GM19467 (cell line): Measurements from ENCODE around the gene GLT6D1.
"Not testable (repeated sequence)": the region's sequence is repeated elsewhere in the genome, so short reads cannot be mapped to it uniquely, and the experiment has no call there.

ENCODE experiments used
- ATAC-seq: cut with Tn5 transposase; IDR thresholded peaks from one replicate; pipeline ENCODE4 v1.9.1; 2021; ENCODE audit warnings: mild to moderate bottlenecking, moderate library complexity; ENCODE audit not compliant: unreplicated experiment

Gene GLT6D1

DNA sequence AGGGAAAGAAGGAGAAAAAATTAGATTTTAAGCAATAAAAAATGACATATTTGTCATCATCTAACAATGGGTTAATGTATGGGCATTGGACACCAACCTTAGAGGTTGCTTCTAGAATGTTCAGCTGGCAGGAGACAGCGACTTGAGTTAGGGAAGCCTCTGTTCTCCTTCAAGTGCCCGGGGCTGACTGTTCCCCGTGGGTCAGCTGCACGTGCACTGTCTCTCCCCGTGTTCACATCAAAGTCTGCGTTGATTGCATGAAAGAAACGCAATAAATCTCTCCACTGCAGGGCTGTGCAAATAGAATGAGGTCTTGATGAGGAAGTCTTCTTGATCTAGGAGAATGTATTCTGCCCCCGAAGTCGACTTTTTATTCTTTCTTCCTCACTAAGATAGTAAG lies at the start of gene GLT6D1:
TSS of gene GLT6D1 (minus strand) at position 345 of the 400 bp plus-strand sequence. CDS start 353 bp downstream, outside the sequence.
- ATAC-seq, result no peak

- no peak for ATAC-seq
Observed at GRCh38 chr9:135689011-135689410, 49.7 kb upstream of the GLT6D1 start.

GRCh38 chr9:135687216-135687615 lies 47.9 kb upstream of the GLT6D1 start:
- ATAC-seq, result no peak

DNA sequence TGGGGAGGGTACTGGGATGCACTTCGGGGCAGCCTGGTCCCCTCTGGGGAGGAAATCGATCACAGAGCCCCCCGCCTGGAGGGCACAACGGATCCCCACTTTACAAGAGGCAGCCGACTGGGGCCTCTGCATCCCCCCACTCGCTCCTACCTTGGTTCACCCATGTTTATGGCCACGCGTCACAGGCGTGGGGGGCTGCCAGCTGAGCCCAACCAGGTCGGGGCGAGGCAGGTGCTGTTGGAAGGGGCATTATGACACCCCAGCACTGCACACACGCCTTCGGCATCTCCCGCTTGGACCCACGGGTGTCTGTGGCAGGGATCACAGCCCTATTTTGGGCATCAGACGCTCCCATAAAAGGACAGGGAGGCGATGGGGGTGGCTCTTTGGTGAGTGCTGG lies 45.4 kb upstream of the GLT6D1 start:
- ATAC-seq, result no peak

DNA sequence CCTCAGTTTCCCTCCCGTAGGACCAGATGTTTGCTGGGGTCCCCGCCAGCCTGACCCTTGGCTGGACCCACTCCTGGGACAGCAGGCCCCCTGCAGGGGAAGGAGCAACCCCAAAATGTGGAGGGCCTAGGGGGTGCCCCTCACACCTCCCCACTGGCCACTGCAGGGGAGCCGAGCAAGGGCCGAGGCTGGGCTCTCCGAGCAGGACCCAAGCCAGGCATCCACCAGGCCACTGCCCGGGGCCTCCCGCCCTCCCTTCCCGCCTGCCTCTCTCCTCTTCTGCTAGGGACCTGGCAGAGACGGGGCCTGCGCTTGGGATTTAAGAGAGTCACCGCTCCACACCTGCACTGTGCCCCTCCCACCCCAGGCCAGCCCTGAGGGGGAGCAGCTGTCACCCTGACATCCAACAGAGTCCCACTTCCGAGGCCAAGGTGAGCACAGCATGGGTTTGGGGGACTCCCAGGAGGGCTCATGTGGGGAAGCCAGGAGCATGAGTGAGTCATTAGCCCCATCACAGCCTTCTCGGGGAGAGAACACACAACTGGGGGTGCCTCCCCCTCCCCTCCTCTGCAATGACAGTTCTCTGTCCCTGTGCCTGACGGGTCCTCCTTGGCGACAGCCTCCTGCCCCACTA lies 44.2 kb upstream of the GLT6D1 start:
- no peak for ATAC-seq

- no peak for ATAC-seq
Observed at GRCh38 chr9:135681161-135681560, 41.8 kb upstream of the GLT6D1 start.

DNA sequence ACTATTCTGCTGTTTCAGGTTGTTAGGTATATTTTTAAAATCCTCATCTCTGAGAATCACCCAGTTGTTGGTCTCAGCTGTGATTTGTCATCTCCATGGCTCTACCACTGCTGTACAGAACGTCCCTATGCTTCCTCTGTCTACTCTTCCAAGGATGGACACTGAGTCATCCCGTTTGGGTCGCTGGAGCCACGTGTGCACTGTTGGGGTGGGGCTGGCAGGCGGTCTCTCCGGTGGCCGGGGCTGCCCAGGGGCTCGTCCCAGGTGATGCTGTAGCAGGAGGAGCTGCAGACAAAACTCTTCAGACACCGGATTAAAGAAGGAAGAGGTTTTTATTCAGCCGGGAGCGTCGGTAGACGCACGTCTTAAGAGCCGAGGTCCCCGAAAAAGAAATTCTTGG lies 40.7 kb upstream of the GLT6D1 start:
- ATAC-seq, result no peak

GRCh38 chr9:135678236-135679017 lies 39.1 kb upstream of the GLT6D1 start:
- no peak for ATAC-seq

DNA sequence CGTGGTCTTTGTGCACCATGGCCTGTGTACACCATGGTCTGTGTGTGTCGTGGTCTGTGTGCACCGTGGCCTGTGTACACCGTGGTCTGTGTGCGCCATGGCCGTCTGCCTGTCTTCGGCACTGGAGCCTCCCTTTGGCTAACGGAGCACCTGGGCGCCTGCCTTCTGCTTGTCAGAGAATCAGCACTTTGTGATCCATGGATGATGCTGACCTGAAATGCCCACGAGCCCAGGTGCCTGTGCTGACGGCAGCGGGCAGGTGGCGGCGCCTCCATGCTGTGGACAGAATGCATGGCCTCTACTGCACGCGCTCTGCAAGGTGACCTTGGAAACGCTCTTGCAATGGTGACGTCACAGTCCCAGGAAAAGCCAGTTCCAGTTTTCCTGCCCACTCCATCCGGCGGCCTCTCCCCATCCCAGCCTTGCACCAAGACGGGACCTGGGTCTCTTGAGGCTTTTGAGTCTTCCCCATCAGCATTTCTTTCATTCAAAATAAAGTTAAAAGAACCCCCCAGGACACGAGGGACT lies 38.4 kb upstream of the GLT6D1 start:
- no peak for ATAC-seq

DNA sequence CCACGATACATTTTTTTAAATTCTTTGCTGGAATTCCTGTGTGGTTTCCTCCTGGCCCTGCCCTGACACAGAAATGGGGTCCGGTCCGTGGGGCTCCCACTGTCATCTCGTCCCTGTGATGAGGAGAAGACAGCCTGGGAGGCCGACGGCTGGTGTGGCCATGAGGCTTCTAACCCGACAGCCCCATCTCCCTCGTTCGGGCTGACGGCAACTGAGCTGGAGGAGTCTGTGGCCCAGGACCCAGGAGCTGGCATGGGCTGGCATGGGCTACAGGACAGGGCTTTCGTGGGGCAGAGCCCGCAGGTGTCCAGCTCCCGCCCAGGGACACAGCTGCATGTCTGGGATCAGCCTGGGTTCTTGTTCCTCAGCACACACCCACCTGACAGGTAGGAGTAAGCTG lies 37.6 kb upstream of the GLT6D1 start:
- no peak for ATAC-seq

GRCh38 chr9:135674977-135675376 lies 35.6 kb upstream of the GLT6D1 start:
- no peak for ATAC-seq

- ATAC-seq, result no peak
Observed at GRCh38 chr9:135673941-135674340, 34.6 kb upstream of the GLT6D1 start.

DNA sequence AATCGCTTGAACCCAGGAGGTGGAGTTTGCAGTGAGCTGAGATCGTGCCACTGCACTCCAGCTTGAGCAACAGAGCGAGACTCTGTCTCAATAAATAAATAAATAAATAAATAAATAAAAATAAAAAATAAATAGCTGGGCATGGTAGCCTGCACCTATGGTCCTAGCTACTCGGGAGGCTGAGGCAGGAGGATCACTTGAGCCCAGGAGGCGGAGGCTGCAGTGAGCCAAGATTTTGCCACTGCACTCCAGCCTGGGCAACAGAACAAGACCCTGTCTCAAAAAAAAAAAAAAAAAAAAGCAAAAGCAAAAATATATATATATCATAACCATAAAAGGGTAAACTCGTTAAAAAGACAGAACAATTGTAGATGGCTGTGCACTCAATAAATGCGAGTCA lies 33.4 kb upstream of the GLT6D1 start:
- not testable (repeated sequence) for ATAC-seq

DNA sequence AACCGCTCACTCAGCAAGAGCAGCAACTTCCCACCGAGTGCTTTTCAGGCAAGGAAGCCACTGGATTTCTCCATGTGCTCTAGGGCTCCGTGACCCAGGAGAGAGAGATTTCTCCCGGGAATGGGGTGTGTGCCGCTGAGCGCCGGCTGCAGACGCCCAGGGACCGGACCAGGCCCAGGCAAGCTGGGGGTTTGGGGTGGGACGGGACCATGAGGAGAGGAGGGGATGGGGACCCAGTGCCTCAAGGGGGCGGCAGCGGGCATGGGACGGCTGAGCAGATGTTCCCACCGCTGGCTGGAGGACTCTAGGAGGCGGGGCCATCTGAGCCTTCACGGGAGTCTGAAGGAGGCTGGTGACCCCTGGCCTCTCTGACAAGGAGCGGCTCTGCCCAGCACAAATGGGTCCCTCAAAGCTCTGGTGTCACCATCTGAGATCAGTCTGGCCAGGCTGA lies 32.3 kb upstream of the GLT6D1 start:
- no peak for ATAC-seq

GRCh38 chr9:135670721-135671590 lies 31.6 kb upstream of the GLT6D1 start:
- ATAC-seq, result no peak

- ATAC-seq, result no peak
Observed at GRCh38 chr9:135669616-135670285, 30.4 kb upstream of the GLT6D1 start.

DNA sequence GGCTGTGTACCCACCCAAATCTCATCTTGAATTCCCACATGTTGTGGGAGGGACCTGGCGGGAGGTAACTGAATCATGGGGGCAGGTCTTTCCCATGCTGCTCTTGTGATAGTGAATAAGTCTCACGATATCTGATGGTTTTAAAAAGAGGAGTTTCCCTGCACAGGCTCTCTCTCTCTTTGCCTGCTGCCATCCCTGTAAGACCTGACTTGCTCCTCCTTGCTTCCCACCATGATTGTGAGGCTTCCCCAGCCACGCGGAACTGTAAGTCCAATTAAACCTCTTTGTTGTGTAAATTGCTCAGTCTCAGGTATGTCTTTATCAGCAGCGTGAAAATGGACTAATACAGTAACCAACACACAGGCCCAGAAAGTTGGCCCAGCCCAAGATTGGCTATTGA lies 29.7 kb upstream of the GLT6D1 start:
- not testable (repeated sequence) for ATAC-seq

- ATAC-seq, result no peak
Observed at GRCh38 chr9:135667463-135668001, 28.2 kb upstream of the GLT6D1 start.

- ATAC-seq, result no peak
Observed at GRCh38 chr9:135666534-135667462, 27.5 kb upstream of the GLT6D1 start.
